ENCODE results near the gene ZFP90. TPM values are rescaled to one million over a fixed set of nuclear protein-coding genes. Genes with fewer than 3 reads are reported as not detected.

The ZFP90 gene
- total RNA-seq, 1 experiment from 2014 or later: 30.4 TPM

GRCh38 chr16:68496689-68497088, 42.4 kb upstream of the ZFP90 start:
- DNase-seq: no peak
- peaks cover 2% of the 10 kb centered on the region for H3K4me1 Mint-ChIP-seq (ENCODE audit: low read depth, unreplicated experiment)
- peaks cover 47% of the 10 kb centered on the region for H3K27me3 Mint-ChIP-seq (ENCODE audit: unreplicated experiment)
- no peak overlapping the region for H3K4me3 Mint-ChIP-seq (ENCODE audit: low read depth, unreplicated experiment)
- peaks cover 7% of the 10 kb centered on the region for H3K36me3 Mint-ChIP-seq (ENCODE audit: insufficient read depth, unreplicated experiment)
- no peak overlapping the region for H3K27ac Mint-ChIP-seq (ENCODE audit: unreplicated experiment)
- intact Hi-C loops (cut with micrococcal nuclease; ENCODE audit: unreplicated experiment): no loop called here
- TF ChIP-seq, protein P1, sequence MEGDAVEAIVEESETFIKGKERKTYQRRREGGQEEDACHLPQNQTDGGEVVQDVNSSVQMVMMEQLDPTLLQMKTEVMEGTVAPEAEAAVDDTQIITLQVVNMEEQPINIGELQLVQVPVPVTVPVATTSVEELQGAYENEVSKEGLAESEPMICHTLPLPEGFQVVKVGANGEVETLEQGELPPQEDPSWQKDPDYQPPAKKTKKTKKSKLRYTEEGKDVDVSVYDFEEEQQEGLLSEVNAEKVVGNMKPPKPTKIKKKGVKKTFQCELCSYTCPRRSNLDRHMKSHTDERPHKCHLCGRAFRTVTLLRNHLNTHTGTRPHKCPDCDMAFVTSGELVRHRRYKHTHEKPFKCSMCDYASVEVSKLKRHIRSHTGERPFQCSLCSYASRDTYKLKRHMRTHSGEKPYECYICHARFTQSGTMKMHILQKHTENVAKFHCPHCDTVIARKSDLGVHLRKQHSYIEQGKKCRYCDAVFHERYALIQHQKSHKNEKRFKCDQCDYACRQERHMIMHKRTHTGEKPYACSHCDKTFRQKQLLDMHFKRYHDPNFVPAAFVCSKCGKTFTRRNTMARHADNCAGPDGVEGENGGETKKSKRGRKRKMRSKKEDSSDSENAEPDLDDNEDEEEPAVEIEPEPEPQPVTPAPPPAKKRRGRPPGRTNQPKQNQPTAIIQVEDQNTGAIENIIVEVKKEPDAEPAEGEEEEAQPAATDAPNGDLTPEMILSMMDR (IDR thresholded peaks at IDR 0.05; ENCODE audit: unreplicated experiment): no peak
- BruUV-seq (replicated peaks): no TSS peak
- CTCF ChIA-PET: interaction anchor here (0.6 to 2.9 kb wide), 2 partner anchors 24 to 431 kb away, joined by 4 to 9 read pairs; no protein-coding TSS in a partner anchor
- peaks cover 3% of the 10 kb centered on the region for H3K9me3 Mint-ChIP-seq (ENCODE audit: low read depth, unreplicated experiment)

GRCh38 chr16:68499006-68499405, 40.1 kb upstream of the ZFP90 start:
- CTCF ChIA-PET: interaction anchor here (2.9 kb wide), 1 partner anchor 22 kb away, joined by 9 read pairs; no protein-coding TSS in a partner anchor
- Mint-ChIP-seq H3K27me3 (ENCODE audit: unreplicated experiment) (peaks cover 70% of the 10 kb centered on the region), H3K9me3 (ENCODE audit: low read depth, unreplicated experiment) (peaks cover 3% of the 10 kb centered on the region), H3K27ac (ENCODE audit: unreplicated experiment) (no peak overlapping the region), H3K36me3 (ENCODE audit: insufficient read depth, unreplicated experiment) (peaks cover 2% of the 10 kb centered on the region), H3K4me3 (ENCODE audit: low read depth, unreplicated experiment) (no peak overlapping the region), H3K4me1 (ENCODE audit: low read depth, unreplicated experiment) (no peaks in the 10 kb centered on the region)
- no peak for DNase-seq
- TF ChIP-seq, protein P1 (IDR thresholded peaks at IDR 0.05; ENCODE audit: unreplicated experiment): no peak
- intact Hi-C loops (cut with micrococcal nuclease; ENCODE audit: unreplicated experiment): no loop called here
- BruUV-seq (replicated peaks): no TSS peak

DNA sequence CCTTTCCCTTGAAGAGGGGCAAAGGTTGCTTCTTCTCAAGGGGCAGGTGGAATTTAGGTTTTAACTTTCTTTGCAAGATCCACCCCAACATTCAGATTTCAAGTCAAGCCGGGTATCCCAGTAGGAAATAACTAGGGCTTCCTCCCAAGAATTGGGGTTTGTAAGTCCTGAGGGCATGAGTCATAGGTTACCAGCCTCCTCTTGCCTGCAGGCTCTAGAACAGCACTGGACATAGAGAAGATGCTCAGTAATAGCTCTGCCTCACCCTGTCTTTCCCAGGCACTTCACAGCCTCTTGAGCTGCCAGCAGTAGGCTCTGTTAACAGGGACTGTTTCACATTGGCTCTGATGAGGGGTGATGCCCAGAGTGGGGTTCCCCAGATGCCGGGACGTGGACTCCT, 35.8 kb upstream of the ZFP90 start:
- CTCF ChIA-PET: interaction anchor here (0.6 kb wide), 1 partner anchor 49 kb away, joined by 3 read pairs; no protein-coding TSS in a partner anchor
- DNase-seq: no peak
- H3K27ac Mint-ChIP-seq (ENCODE audit: unreplicated experiment): no peak overlapping the region
- H3K36me3 Mint-ChIP-seq (ENCODE audit: insufficient read depth, unreplicated experiment): no peaks in the 10 kb centered on the region
- no peaks in the 10 kb centered on the region for H3K4me1 Mint-ChIP-seq (ENCODE audit: low read depth, unreplicated experiment)
- TF ChIP-seq, protein P1 (IDR thresholded peaks at IDR 0.05; ENCODE audit: unreplicated experiment): no peak
- intact Hi-C loops (cut with micrococcal nuclease; ENCODE audit: unreplicated experiment): no loop called here
- peaks cover 89% of the 10 kb centered on the region for H3K27me3 Mint-ChIP-seq (ENCODE audit: unreplicated experiment)
- no TSS peak for BruUV-seq (replicated peaks)
- H3K4me3 Mint-ChIP-seq (ENCODE audit: low read depth, unreplicated experiment): no peak overlapping the region
- H3K9me3 Mint-ChIP-seq (ENCODE audit: low read depth, unreplicated experiment): no peaks in the 10 kb centered on the region

DNA sequence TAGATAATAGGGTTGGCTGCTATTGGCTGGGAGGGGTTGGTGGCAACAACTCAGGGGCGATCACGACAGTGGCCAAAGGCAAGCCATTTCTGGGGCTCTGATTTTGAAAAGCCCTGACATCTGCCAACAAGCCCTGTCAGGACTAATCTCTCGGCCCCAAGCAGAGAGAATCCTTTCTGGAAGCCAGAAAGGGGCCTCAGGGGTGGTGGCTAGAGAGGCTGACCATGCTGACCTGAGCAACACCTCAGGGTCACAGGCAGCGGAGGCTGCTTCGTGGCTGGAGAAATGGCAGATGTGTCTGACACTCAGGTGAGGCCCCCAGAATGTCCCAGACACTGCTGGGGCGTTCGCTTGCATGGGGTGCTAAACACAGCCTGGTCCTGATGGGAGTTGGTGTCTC, 35.0 kb upstream of the ZFP90 start:
- DNase-seq: no peak
- BruUV-seq (replicated peaks): no TSS peak
- Mint-ChIP-seq H3K4me3 (ENCODE audit: low read depth, unreplicated experiment) (no peak overlapping the region), H3K27me3 (ENCODE audit: unreplicated experiment) (peaks cover 96% of the 10 kb centered on the region), H3K4me1 (ENCODE audit: low read depth, unreplicated experiment) (no peaks in the 10 kb centered on the region), H3K27ac (ENCODE audit: unreplicated experiment) (no peak overlapping the region), H3K36me3 (ENCODE audit: insufficient read depth, unreplicated experiment) (no peaks in the 10 kb centered on the region), H3K9me3 (ENCODE audit: low read depth, unreplicated experiment) (no peaks in the 10 kb centered on the region)
- CTCF ChIA-PET: interaction anchor here (0.6 kb wide), 1 partner anchor 50 kb away, joined by 3 read pairs; no protein-coding TSS in a partner anchor
- TF ChIP-seq, protein P1 (IDR thresholded peaks at IDR 0.05; ENCODE audit: unreplicated experiment): no peak
- intact Hi-C loops (cut with micrococcal nuclease; ENCODE audit: unreplicated experiment): no loop called here

Measured in Calu3 (cell line).